Endothelial cell of umbilical vein (primary cell): ENCODE data around the gene KRT1. TPM values are rescaled to one million over a fixed set of nuclear protein-coding genes. Genes with fewer than 3 reads are reported as not detected.

Source experiments
- BruUV-seq: library from RNA; stranded (reverse); fragments of 400-500 nt; replicated peaks from 2 replicates; lab custom pipeline; 2021; lab: Mats Ljungman, UMichigan
- CTCF ChIA-PET: fragments of 300-600, 350-600 bp; sonication (Branson Sonifier 250); formaldehyde crosslinking; loops from one replicate; lab custom pipeline; 2021; ENCODE audit warnings: antibody characterized with exemption, inconsistent platforms; lab: Charles Lee
- POLR2A ChIA-PET: fragments of 300-600, 350-600 bp; sonication (Branson Sonifier 250); formaldehyde crosslinking; loops from one replicate; lab custom pipeline; 2021; ENCODE audit warnings: antibody characterized with exemption, inconsistent platforms; lab: Charles Lee
- DNase-seq: peaks from one replicate; pipeline ENCODE4 v3.0.0-alpha.2; 2011; ENCODE audit warnings: low read depth, low spot score
- FAIRE-seq: peaks from 2 replicates; lab custom pipeline; 2011; peaks lifted over from hg19 to GRCh38; lab: Jason Lieb, UNC
- H2AFZ ChIP-seq: 2 replicates; pipeline ENCODE4 v1.6.0; 2012; ENCODE audit warnings: low read depth, low read length, control low read depth, inconsistent platforms
- H3K27ac ChIP-seq: 2 replicates; pipeline ENCODE4 v1.5.1; 2011; ENCODE audit warnings: low read depth, mild to moderate bottlenecking, control low read depth, low read length, moderate library complexity; ENCODE audit not compliant: insufficient read depth
- H3K27me3 ChIP-seq, 2 experiments: 2 replicates each; pipeline versions ENCODE4 v1.6.0 to v1.6.1; 2011; ENCODE audit warnings: low read length in 2 of 2, mixed read lengths in 1 of 2; ENCODE audit not compliant: control insufficient read depth in 2 of 2, insufficient read depth in 2 of 2
- H3K36me3 ChIP-seq, 2 experiments: 2 replicates in 1 of 2; 3 replicates in 1 of 2; pipeline ENCODE4 v1.5.1; 2011; ENCODE audit warnings: low read length in 2 of 2, mild to moderate bottlenecking in 1 of 2, moderate library complexity in 1 of 2; ENCODE audit not compliant: control insufficient read depth in 2 of 2, insufficient read depth in 2 of 2; ENCODE audit errors: extremely low read depth in 1 of 2
- H3K4me1 ChIP-seq: 3 replicates; pipeline ENCODE4 v1.5.1; 2011; ENCODE audit warnings: mild to moderate bottlenecking, low read length; ENCODE audit not compliant: control insufficient read depth, insufficient read depth; ENCODE audit errors: extremely low read depth
- H3K4me2 ChIP-seq: 2 replicates; pipeline ENCODE4 v1.6.1; 2011; ENCODE audit warnings: low read length, control low read depth, mixed read lengths; ENCODE audit not compliant: insufficient read depth
- H3K4me3 ChIP-seq, 3 experiments: fragments of 200-600 bp in 1 of 3; sonication (generic), shearing (Covaris generic) in 1 of 3; replicated peaks in 1 of 3; 2 replicates each; pipeline ENCODE4 v1.5.1; 2011 to 2016; ENCODE audit warnings: control low read depth in 3 of 3, low read length in 3 of 3, mild to moderate bottlenecking in 2 of 3, inconsistent platforms in 1 of 3, low read depth in 1 of 3, moderate library complexity in 1 of 3; ENCODE audit not compliant: insufficient read depth in 1 of 3
- H3K79me2 ChIP-seq: 2 replicates; pipeline ENCODE4 v1.6.0; 2012; ENCODE audit warnings: low read length, inconsistent platforms; ENCODE audit not compliant: control insufficient read depth, insufficient read depth
- H3K9ac ChIP-seq: replicated peaks from 2 replicates; pipeline ENCODE3; 2011; ENCODE audit warnings: low read length, control low read depth; ENCODE audit not compliant: insufficient read depth; ENCODE audit errors: extremely low read depth
- H3K9me1 ChIP-seq: replicated peaks from 3 replicates; pipeline ENCODE4 v1.6.0; 2011; ENCODE audit warnings: mild to moderate bottlenecking, low read length; ENCODE audit not compliant: control insufficient read depth, insufficient read depth; ENCODE audit errors: extremely low read depth
- H3K9me3 ChIP-seq: replicated peaks from 2 replicates; pipeline ENCODE4 v1.5.1; 2012; ENCODE audit warnings: low read length, inconsistent platforms; ENCODE audit not compliant: control insufficient read depth, insufficient read depth
- H4K20me1 ChIP-seq: replicated peaks from 2 replicates; pipeline ENCODE3; 2011; ENCODE audit warnings: mild to moderate bottlenecking, low read length; ENCODE audit not compliant: control insufficient read depth, insufficient read depth; ENCODE audit errors: extremely low read depth
- EZH2 ChIP-seq: IDR thresholded peaks from 2 replicates; pipeline ENCODE4 v1.6.1; 2012; ENCODE audit warnings: borderline replicate concordance, low read depth, mild to moderate bottlenecking, moderate library complexity, low read length, inconsistent platforms; ENCODE audit not compliant: severe bottlenecking
- FOS ChIP-seq: IDR thresholded peaks from 2 replicates; pipeline ENCODE4 v1.6.1; 2011; ENCODE audit warnings: mild to moderate bottlenecking, low read length, moderate library complexity, borderline replicate concordance; ENCODE audit not compliant: insufficient read depth
- GATA2 ChIP-seq: IDR thresholded peaks from 2 replicates; pipeline ENCODE4 v1.7.0; 2011; ENCODE audit warnings: low read depth, mild to moderate bottlenecking, moderate library complexity, mixed read lengths, low read length; ENCODE audit not compliant: insufficient read length, insufficient read depth
- JUN ChIP-seq: IDR thresholded peaks from 2 replicates; pipeline ENCODE4 v1.6.1; 2011; ENCODE audit warnings: borderline replicate concordance, low read depth; ENCODE audit not compliant: insufficient read length, insufficient read depth
- MYC ChIP-seq: IDR thresholded peaks from one replicate; pipeline ENCODE4 v1.6.1; 2011; ENCODE audit warnings: mild to moderate bottlenecking, low read depth, low read length
- POLR2A ChIP-seq: IDR thresholded peaks from 2 replicates; pipeline ENCODE4 v1.6.1; 2012; ENCODE audit warnings: low read depth, mild to moderate bottlenecking, control low read depth, low read length
- POLR2AphosphoS5 ChIP-seq: IDR thresholded peaks from 2 replicates; pipeline ENCODE4 v1.6.1; 2012; ENCODE audit warnings: low read depth, mild to moderate bottlenecking, control low read depth, low read length, moderate library complexity; ENCODE audit not compliant: insufficient read depth
- dilution Hi-C: fragments of 300-500 bp; cut with MboI; formaldehyde crosslinking; loops from one replicate; pipeline ENCODE4 v1.15.0; 2019; ENCODE audit warnings: low sequenced_read_pairs; ENCODE audit not compliant: extremely low pct_ligation_motif_present
- intact Hi-C: fragments of 100-400 bp; cut with micrococcal nuclease; formaldehyde crosslinking; loops from one replicate; pipeline ENCODE4 v1.10.0; 2022
- polyA plus RNA-seq, 4 experiments: library from polyadenylated mRNA; depleted of rRNA in 3 of 4; stranded (reverse) in 3 of 4; unstranded in 1 of 4; fragments of >200 nt; gene quantifications; 2 replicates each; pipeline versions ENCODE4 v1.2.1 to v1.2.3, GENCODE V29; 2011 to 2012; ENCODE audit warnings: missing spikeins in 1 of 4
- total RNA-seq: library from RNA; stranded (reverse); gene quantifications from 2 replicates; pipeline ENCODE4 v1.2.3, GENCODE V29; 2021
- TF ChIP-seq, protein P1 (sequence below): IDR thresholded peaks from 2 replicates; pipeline ENCODE4 v1.6.1; 2011; ENCODE audit not compliant: insufficient read depth, insufficient read length
- TF ChIP-seq, protein P2 (sequence below), 2 donors: IDR thresholded peaks; 1 replicate in 1 of 2; 2 replicates in 1 of 2; pipeline ENCODE4 v1.5.1; 2011; ENCODE audit warnings: low read length in 2 of 2, mild to moderate bottlenecking in 2 of 2, moderate library complexity in 2 of 2, control low read depth in 1 of 2, inconsistent platforms in 1 of 2, low read depth in 1 of 2; ENCODE audit not compliant: insufficient read depth in 1 of 2; ENCODE audit errors: extremely low read depth in 1 of 2

Gene KRT1
- total and polyA plus RNA-seq, 2 donors (not counting 3 experiments of a cell fraction or from before 2014, with no cell fraction given), result not detected

DNA sequence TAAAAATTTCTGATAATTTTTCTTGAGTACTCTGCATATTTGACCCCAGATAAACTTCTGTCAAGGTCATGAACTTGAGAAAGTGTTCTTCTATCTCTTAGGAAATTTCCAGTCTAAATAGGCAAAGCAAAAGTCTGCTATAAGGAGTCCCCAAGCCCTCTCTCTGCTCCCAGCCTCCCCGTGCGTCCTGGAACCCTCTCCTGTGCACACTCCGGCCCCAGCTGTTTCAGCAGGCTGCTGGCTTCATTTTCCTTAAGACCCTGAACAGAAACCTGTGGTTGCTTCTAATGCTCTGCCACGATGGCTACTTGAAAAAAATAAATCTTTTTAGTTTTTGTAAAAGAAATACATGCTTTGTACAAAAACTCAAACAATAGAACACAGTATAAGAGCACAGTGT, 42.9 kb downstream of the KRT1 start:
- Histone ChIP-seq H3K27me3 (peaks cover 12 to 21% of the 10 kb centered on the region in 2 experiments), H4K20me1 (no peaks in the 10 kb centered on the region), H3K79me2 (no peaks in the 10 kb centered on the region), H3K27ac (no peak overlapping the region), H3K9me3 (no peaks in the 10 kb centered on the region), H3K4me2 (no peak overlapping the region), H3K9me1 (no peaks in the 10 kb centered on the region), H3K4me1 (no peaks in the 10 kb centered on the region), H3K4me3 (no peak overlapping the region), H3K9ac (no peak overlapping the region), H3K36me3 (no peaks in the 10 kb centered on the region), H2AFZ (no peak overlapping the region)
- dilution Hi-C loops (no loop called here), intact Hi-C loops (no loop called here)
- no TSS peak for BruUV-seq
- ChIA-PET CTCF (no interaction called here), POLR2A (no interaction called here)
- FAIRE-seq (no peak), DNase-seq (no peak)
- no peak for TF ChIP-seq GATA2
- TF ChIP-seq, protein P1, sequence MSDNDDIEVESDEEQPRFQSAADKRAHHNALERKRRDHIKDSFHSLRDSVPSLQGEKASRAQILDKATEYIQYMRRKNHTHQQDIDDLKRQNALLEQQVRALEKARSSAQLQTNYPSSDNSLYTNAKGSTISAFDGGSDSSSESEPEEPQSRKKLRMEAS, result no peak
- TF ChIP-seq FOS, result no peak
- no peak for TF ChIP-seq POLR2AphosphoS5
- TF ChIP-seq MYC, result no peak
- TF ChIP-seq EZH2, result no peak
- TF ChIP-seq, protein P2, sequence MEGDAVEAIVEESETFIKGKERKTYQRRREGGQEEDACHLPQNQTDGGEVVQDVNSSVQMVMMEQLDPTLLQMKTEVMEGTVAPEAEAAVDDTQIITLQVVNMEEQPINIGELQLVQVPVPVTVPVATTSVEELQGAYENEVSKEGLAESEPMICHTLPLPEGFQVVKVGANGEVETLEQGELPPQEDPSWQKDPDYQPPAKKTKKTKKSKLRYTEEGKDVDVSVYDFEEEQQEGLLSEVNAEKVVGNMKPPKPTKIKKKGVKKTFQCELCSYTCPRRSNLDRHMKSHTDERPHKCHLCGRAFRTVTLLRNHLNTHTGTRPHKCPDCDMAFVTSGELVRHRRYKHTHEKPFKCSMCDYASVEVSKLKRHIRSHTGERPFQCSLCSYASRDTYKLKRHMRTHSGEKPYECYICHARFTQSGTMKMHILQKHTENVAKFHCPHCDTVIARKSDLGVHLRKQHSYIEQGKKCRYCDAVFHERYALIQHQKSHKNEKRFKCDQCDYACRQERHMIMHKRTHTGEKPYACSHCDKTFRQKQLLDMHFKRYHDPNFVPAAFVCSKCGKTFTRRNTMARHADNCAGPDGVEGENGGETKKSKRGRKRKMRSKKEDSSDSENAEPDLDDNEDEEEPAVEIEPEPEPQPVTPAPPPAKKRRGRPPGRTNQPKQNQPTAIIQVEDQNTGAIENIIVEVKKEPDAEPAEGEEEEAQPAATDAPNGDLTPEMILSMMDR (IDR thresholded peaks at IDR 0.05; ENCODE audit: extremely low read depth in 1 of 2, insufficient read depth in 1 of 2, low read depth in 1 of 2, low read length in 2 of 2), result no peak
- no peak for TF ChIP-seq POLR2A
- TF ChIP-seq JUN, result no peak
